Urinary bladder (tissue), 4 donors: ENCODE results near the gene KRTAP12-1. TPM values are rescaled to one million over a fixed set of nuclear protein-coding genes. Genes with fewer than 3 reads are reported as not detected.

Source experiments
- DNase-seq: peaks from one replicate; pipeline ENCODE4 v3.0.0-alpha.2; 2015; ENCODE audit errors: extremely low spot score
- H3K27ac ChIP-seq: one replicate; pipeline ENCODE4 v1.5.1; 2013; ENCODE audit warnings: low read depth, mild to moderate bottlenecking, moderate library complexity
- H3K36me3 ChIP-seq: one replicate; pipeline ENCODE4 v1.6.1; 2013; ENCODE audit warnings: mild to moderate bottlenecking, moderate library complexity; ENCODE audit not compliant: insufficient read depth
- H3K4me1 ChIP-seq: one replicate; pipeline ENCODE4 v1.6.1; 2013; ENCODE audit warnings: mild to moderate bottlenecking, moderate library complexity; ENCODE audit not compliant: insufficient read depth
- H3K4me3 ChIP-seq: one replicate; pipeline ENCODE4 v1.5.1; 2013; ENCODE audit warnings: low read depth, low read length
- WGBS: extraction: QIAGEN DNeasy Blood & Tissue Kit; methylation state at CpG from one replicate; pipeline ENCODE4 v1.1.7; 2013; 5-methylcytosine and 5-hydroxymethylcytosine counted together
- polyA plus RNA-seq: library from polyadenylated mRNA; stranded (reverse); fragments of 200-250 nt; gene quantifications from one replicate; pipeline ENCODE4 v1.2.3, GENCODE V29; 2013
- total RNA-seq: library from RNA; depleted of rRNA; stranded (reverse); fragments of >200 nt; gene quantifications from one replicate; pipeline ENCODE4 v1.2.3, GENCODE V29; 2014
- donor health status: healthy with polysubstance abuse.
- donor health status: healthy.

The KRTAP12-1 gene
- total and polyA plus RNA-seq, 2 donors, result not detected

- Histone ChIP-seq H3K4me3 (no peak overlapping the region), H3K36me3 (no peaks in the 10 kb centered on the region), H3K4me1 (no peaks in the 10 kb centered on the region), H3K27ac (no peak overlapping the region)
- no peak for DNase-seq
- WGBS, result 80% methylated on average over 5 of the region's 5 CpGs
Observed at GRCh38 chr21:44658541-44658910, 23.4 kb downstream of the KRTAP12-1 start.

- WGBS, result 75% methylated on average over 26 of the region's 26 CpGs
- H3K4me1 ChIP-seq, result no peaks in the 10 kb centered on the region
- no peaks in the 10 kb centered on the region for H3K36me3 ChIP-seq
- H3K4me3 ChIP-seq, result no peak within 1 kb of the TSS
- H3K27ac ChIP-seq, result peak within 1 kb of the TSS; percentile 0
- DNase-seq, result no peak
Observed at GRCh38 chr21:44657635-44658540, 24.1 kb downstream of the KRTAP12-1 start, which contains the start of gene KRTAP12-3. TSS of gene KRTAP12-3 (plus strand) at chr21:44657932. CDS start at chr21:44657980, 48 bp downstream.

DNA sequence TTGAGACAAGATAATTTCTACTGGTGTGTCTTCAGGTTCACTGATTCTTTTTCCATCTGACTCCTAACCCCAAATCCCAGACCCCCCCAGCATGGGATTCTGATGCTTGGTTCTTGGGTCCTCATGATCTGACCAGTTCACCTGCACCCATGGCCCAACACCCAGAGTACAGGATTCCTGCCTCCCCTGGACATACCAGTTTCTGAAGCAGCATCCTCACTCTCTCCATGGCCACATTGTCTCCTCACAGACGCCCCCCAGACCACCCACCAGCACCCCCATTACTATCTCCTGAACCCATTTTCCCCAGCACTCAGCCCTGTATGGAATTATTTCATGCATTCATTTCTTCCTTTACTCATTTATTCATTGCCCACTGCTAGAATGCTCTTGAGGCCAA is 25.1 kb downstream of the KRTAP12-1 start:
- WGBS, result 58% methylated on average over 1 of the region's 1 CpG
- Histone ChIP-seq H3K4me1 (no peaks in the 10 kb centered on the region), H3K4me3 (no peak overlapping the region), H3K36me3 (no peaks in the 10 kb centered on the region), H3K27ac (no peak overlapping the region)
- no peak for DNase-seq

GRCh38 chr21:44654576-44655175 is 27.3 kb downstream of the KRTAP12-1 start, which contains the start of gene KRTAP12-4:
TSS of gene KRTAP12-4 (minus strand) at chr21:44654659. CDS start at chr21:44654614, 45 bp downstream.
- Histone ChIP-seq H3K27ac (no peak within 1 kb of the TSS), H3K4me3 (no peak within 1 kb of the TSS), H3K36me3 (no peaks in the 10 kb centered on the region), H3K4me1 (no peaks in the 10 kb centered on the region)
- DNase-seq, result no peak
- 70% methylated on average over 9 of the region's 9 CpGs for WGBS

GRCh38 chr21:44653656-44654575 is 28.0 kb downstream of the KRTAP12-1 start:
- H3K36me3 ChIP-seq, result no peaks in the 10 kb centered on the region
- no peak for DNase-seq
- 72% methylated on average over 17 of the region's 17 CpGs for WGBS
- no peak overlapping the region for H3K4me3 ChIP-seq
- no peaks in the 10 kb centered on the region for H3K4me1 ChIP-seq
- H3K27ac ChIP-seq, result no peak overlapping the region

DNA sequence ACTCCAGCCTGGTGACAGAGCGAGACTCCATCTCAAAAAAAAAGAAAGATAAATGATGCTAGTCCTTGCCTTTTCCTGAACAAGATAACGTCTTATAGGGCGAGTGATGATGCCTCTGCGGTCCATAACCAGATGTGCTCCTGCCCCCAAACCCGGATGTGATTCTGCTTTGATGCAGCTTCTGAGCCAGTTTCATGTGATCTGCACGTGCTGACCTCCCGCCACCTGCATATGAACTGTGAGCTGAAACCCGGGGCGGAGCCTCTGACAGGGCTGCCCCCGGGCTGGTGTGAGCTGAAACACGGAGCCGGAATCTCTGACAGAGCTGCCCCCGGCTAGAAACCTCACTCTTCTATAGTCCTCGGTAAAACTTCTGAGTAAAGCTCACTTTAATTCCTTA is 28.8 kb downstream of the KRTAP12-1 start:
- Histone ChIP-seq H3K27ac (no peak overlapping the region), H3K36me3 (no peaks in the 10 kb centered on the region), H3K4me3 (no peak overlapping the region), H3K4me1 (no peaks in the 10 kb centered on the region)
- no peak for DNase-seq
- WGBS, result 46% methylated on average over 14 of the region's 14 CpGs

DNA sequence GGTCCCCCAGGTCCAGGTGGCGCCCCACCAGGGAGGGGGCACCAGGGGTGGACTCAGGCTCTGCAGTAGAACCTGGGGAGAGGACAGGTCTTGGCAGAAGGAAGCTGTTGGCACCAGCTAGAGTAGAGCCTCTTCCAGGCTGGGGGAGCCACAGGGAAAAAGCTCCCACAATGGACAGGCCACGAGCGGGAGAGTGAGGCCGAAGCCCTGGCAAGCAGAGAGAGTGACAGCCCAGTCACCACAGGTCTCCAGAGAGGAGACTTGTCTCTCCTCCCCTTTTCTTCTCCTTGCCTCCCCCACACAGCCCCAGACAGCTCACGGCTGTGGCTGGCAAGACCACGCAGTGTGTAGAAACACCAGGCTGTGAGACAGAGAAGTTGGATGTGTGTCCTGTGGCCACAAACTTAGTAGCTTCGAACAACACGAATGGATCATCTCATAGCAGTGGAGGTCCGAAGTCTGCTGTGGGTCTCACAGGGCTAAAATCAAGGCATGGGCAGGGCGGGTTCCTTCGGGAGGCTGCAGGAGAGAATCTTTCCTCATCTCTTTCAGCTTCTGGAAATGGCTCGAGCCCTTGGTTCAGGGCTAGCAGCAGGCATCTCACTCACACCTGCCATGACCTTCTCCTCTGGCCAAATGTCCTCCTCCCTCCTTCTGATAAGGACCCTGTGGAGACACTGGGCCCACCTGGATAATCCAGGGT is 30.8 kb downstream of the KRTAP12-1 start:
- H3K4me1 ChIP-seq, result no peaks in the 10 kb centered on the region
- no peak for DNase-seq
- H3K4me3 ChIP-seq, result no peak overlapping the region
- no peak overlapping the region for H3K27ac ChIP-seq
- no peaks in the 10 kb centered on the region for H3K36me3 ChIP-seq
- WGBS, result 90% methylated on average over 12 of the region's 12 CpGs

DNA sequence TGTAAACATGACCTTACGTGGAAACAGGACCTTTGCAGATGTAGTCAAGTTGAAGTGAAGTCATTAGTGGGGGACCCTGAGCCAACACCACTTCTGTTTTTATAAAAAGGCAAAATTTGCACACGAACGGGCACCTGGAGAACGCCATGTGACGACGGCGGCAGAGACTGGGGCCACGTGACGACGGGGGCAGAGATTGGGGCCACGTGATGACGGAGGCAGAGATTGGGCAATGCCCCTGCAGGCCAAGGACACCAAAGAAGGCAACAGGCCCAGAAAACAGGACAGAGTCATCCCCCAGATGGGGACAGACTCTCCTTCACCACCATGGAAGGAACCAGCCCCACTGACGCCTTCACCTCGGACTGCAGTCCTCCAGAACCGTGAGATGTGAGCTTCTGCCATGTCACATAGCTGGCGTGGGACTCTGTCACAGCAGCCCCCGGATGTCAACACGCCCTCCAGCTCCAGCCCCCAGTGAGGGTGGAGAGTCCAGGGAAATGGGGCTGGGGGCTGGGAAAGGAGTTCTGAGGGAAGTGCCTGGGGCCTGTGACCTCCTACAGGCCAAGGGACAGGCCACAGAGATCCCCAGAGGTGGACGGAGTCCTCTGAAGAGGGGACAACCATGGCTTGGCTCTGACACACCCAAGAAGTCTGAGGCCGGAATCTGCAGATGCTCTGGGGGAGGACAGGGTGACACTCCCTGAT is 31.5 kb downstream of the KRTAP12-1 start:
- WGBS, result 89% methylated on average over 20 of the region's 20 CpGs
- DNase-seq, result no peak
- Histone ChIP-seq H3K4me1 (no peaks in the 10 kb centered on the region), H3K27ac (no peak overlapping the region), H3K36me3 (no peaks in the 10 kb centered on the region), H3K4me3 (no peak overlapping the region)

DNA sequence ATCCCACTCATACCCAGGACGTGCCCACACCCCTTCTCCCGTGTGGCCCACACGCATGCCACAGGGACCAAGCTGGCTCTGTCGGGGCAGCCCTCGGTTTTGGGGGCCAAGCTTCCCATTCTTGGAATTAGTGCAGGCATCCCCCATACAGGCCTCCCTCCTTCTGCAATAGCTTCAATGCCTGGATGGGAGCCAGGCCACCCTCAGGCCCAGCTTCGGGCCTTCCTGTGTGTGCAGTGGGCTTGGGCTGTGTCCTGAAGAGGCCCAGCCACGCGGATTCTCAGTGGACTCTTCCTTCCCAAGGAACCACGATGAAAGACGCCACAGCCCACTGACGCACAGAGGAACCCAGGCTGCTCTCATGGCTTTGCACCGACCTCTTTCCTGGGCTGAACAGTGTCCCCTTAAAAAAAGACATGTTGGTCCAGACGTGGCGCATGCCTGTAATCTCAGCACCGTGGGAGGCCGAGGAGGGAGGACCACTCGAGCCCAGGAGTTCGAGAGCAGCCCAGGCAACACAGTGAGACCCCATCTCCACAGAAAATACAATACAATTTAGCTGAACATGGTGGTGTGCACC is 32.4 kb downstream of the KRTAP12-1 start:
- Histone ChIP-seq H3K4me1 (no peaks in the 10 kb centered on the region), H3K27ac (no peak overlapping the region), H3K36me3 (no peaks in the 10 kb centered on the region), H3K4me3 (no peak overlapping the region)
- DNase-seq, result no peak
- WGBS, result 76% methylated on average over 18 of the region's 18 CpGs

GRCh38 chr21:44648557-44649311 is 33.2 kb downstream of the KRTAP12-1 start:
- Histone ChIP-seq H3K4me3 (no peak overlapping the region), H3K27ac (no peak overlapping the region), H3K36me3 (no peaks in the 10 kb centered on the region), H3K4me1 (no peaks in the 10 kb centered on the region)
- no peak for DNase-seq
- WGBS, result 74% methylated on average over 33 of the region's 33 CpGs

GRCh38 chr21:44647222-44647552 is 34.8 kb downstream of the KRTAP12-1 start:
- Histone ChIP-seq H3K27ac (no peak overlapping the region), H3K4me1 (no peaks in the 10 kb centered on the region), H3K36me3 (no peaks in the 10 kb centered on the region), H3K4me3 (no peak overlapping the region)
- no peak for DNase-seq
- WGBS, result 56% methylated on average over 8 of the region's 8 CpGs
